Measurements from ENCODE around the gene SST. TPM values are rescaled to one million over a fixed set of nuclear protein-coding genes. Genes with fewer than 3 reads are reported as not detected.

The SST gene
- total and polyA plus RNA-seq, 2 of the 4 experiments (the other 2 are of a cell fraction): not detected

DNA sequence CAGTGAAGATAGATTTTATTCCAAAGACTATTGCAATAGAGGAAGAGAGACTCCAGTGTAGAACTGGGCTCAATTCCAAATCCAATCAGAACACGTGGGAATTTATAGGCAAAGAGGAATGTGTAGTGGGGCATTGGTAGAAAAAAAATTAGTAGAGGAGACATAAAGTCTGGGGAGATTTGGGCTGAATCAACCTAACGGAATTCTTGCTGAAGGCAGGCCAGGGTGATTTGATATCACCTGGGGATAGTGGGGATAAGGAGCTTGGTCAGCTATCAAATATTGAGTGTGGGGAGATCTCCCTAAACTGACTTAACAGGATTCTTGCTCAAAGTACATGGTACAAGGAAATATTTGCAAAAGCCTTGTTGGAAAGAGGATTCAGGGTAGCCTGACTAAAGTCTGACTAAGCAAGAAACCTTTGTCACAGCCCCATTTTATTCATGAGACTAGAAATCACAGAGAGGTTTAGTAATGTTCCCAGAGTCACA lies 29.6 kb downstream of the SST start:
- H4K20me1 ChIP-seq (ENCODE audit: insufficient read depth, low read length): no peaks in the 10 kb centered on the region
- no peak overlapping the region for H3K27ac ChIP-seq (ENCODE audit: insufficient read depth, low read length)
- H2BK20ac ChIP-seq (ENCODE audit: low read depth, low read length): no peak overlapping the region
- no peaks in the 10 kb centered on the region for H3K36me3 ChIP-seq (ENCODE audit: control insufficient read depth, insufficient read depth, low read length)
- H3K18ac ChIP-seq (ENCODE audit: low read depth, low read length): no peak overlapping the region
- ATAC-seq (ENCODE audit: low read depth) (no peak), DNase-seq (no peak)
- in situ Hi-C loops (cut with MboI; ENCODE audit: low sequenced_read_pairs) (no loop called here), dilution Hi-C loops (cut with HindIII; ENCODE audit: low sequenced_read_pairs, unreplicated experiment) (no loop called here), intact Hi-C loops (cut with micrococcal nuclease) (no loop called here)
- H3K4me1 ChIP-seq (ENCODE audit: control insufficient read depth, insufficient read depth, low read length): no peaks in the 10 kb centered on the region
- H4K8ac ChIP-seq (ENCODE audit: low read depth in 2 of 2, low read length in 2 of 2): no peak overlapping the region
- POLR2A ChIA-PET (ENCODE audit: unreplicated experiment): no interaction called here
- H3K4ac ChIP-seq (ENCODE audit: low read depth, low read length): no peak overlapping the region
- no peak overlapping the region for H3K9ac ChIP-seq (ENCODE audit: low read depth, low read length)
- no peak overlapping the region for H2BK120ac ChIP-seq (ENCODE audit: low read depth, low read length)
- H2BK15ac ChIP-seq (ENCODE audit: low read depth, low read length): no peak overlapping the region
- CTCF ChIA-PET: interaction anchor here (0.7 kb wide), 1 partner anchor 25 kb away, joined by 3 read pairs; no protein-coding TSS in a partner anchor
- no peak overlapping the region for H3K14ac ChIP-seq (replicated peaks; ENCODE audit: low read depth, low read length)
- H3K27me3 ChIP-seq (ENCODE audit: control insufficient read depth, insufficient read depth, low read length): peaks cover 4% of the 10 kb centered on the region; the same call in 1 of the 2 replicates
- no CpG with 5 or more reads among the region's 2 CpGs for WGBS, 2 experiments (ENCODE audit: extremely low coverage in 2 of 2, insufficient read length in 1 of 2)
- H3K23ac ChIP-seq (ENCODE audit: low read depth, low read length): no peak overlapping the region
- H3K4me3 ChIP-seq (ENCODE audit: insufficient read depth, low read depth, low read length): no peak overlapping the region
- H4K91ac ChIP-seq (ENCODE audit: insufficient read depth, low read depth, low read length): no peak overlapping the region
- H2AK5ac ChIP-seq (ENCODE audit: low read depth, low read length): no peak overlapping the region
- no peak overlapping the region for H2BK5ac ChIP-seq (ENCODE audit: low read depth, low read length, poor library complexity, severe bottlenecking)
- H3K4me2 ChIP-seq (ENCODE audit: low read depth, low read length): no peak overlapping the region
- H3K56ac ChIP-seq (ENCODE audit: extremely low read depth, insufficient read depth, low read length): no peak overlapping the region
- H3K9me3 ChIP-seq (ENCODE audit: control insufficient read depth, insufficient read depth, low read length): no peaks in the 10 kb centered on the region
- H3K79me1 ChIP-seq (ENCODE audit: low read depth in 1 of 2, low read length in 2 of 2): no peaks in the 10 kb centered on the region
- TF ChIP-seq BHLHE40 (IDR thresholded peaks at IDR 0.05; ENCODE audit: low read depth, low read length) (no peak), POLR2A (IDR thresholded peaks at IDR 0.05; ENCODE audit: low read depth, low read length) (no peak), MAZ (IDR thresholded peaks at IDR 0.05; ENCODE audit: borderline replicate concordance, low read depth, low read length) (no peak), MAFK (IDR thresholded peaks at IDR 0.05; ENCODE audit: low read depth, low read length) (no peak), CHD1 (IDR thresholded peaks at IDR 0.05; ENCODE audit: low read depth, low read length) (no peak), RFX5 (IDR thresholded peaks at IDR 0.05; ENCODE audit: low read depth, low read length) (no peak), SMC3 (IDR thresholded peaks at IDR 0.05; ENCODE audit: low read depth, low read length) (no peak), RAD21 (IDR thresholded peaks at IDR 0.05; ENCODE audit: low read length) (no peak), NFE2L2 (IDR thresholded peaks at IDR 0.05; ENCODE audit: low read depth, low read length) (no peak), FOS (IDR thresholded peaks at IDR 0.05; ENCODE audit: low read depth, low read length) (no peak), RCOR1 (IDR thresholded peaks at IDR 0.05; ENCODE audit: insufficient replicate concordance, low read length) (no peak)
- TF ChIP-seq, protein P1, sequence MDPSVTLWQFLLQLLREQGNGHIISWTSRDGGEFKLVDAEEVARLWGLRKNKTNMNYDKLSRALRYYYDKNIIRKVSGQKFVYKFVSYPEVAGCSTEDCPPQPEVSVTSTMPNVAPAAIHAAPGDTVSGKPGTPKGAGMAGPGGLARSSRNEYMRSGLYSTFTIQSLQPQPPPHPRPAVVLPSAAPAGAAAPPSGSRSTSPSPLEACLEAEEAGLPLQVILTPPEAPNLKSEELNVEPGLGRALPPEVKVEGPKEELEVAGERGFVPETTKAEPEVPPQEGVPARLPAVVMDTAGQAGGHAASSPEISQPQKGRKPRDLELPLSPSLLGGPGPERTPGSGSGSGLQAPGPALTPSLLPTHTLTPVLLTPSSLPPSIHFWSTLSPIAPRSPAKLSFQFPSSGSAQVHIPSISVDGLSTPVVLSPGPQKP (IDR thresholded peaks at IDR 0.05; ENCODE audit: borderline replicate concordance, low read depth, low read length): no peak
- TF ChIP-seq, protein P2, sequence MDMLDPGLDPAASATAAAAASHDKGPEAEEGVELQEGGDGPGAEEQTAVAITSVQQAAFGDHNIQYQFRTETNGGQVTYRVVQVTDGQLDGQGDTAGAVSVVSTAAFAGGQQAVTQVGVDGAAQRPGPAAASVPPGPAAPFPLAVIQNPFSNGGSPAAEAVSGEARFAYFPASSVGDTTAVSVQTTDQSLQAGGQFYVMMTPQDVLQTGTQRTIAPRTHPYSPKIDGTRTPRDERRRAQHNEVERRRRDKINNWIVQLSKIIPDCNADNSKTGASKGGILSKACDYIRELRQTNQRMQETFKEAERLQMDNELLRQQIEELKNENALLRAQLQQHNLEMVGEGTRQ (IDR thresholded peaks at IDR 0.05; ENCODE audit: low read depth, low read length): no peak
- no peak overlapping the region for H4K5ac ChIP-seq (ENCODE audit: low read depth, low read length)
- no TSS peak for BruUV-seq (replicated peaks)
- H2AK9ac ChIP-seq (replicated peaks; ENCODE audit: low read depth, low read length, poor library complexity): no peak overlapping the region
- no peak overlapping the region for H2AFZ ChIP-seq (replicated peaks; ENCODE audit: low read length, poor library complexity)
- H3K9me1 ChIP-seq (ENCODE audit: insufficient read depth, low read length): no peaks in the 10 kb centered on the region

Measured in IMR-90 (cell line).